Fibroblast of gingiva (primary cell): ENCODE data around the gene STEAP2.

Experiments
- DNase-seq: peaks from one replicate; pipeline ENCODE4 v3.0.0-alpha.2; 2011; ENCODE audit warnings: low read depth

STEAP2 gene

GRCh38 chr7:90192876-90193750 lies 18.4 kb upstream of the STEAP2 start:
- DNase-seq, result peak; percentile 84

- DNase-seq, result no peak
Measured at GRCh38 chr7:90194911-90195809, 16.4 kb upstream of the STEAP2 start.

GRCh38 chr7:90201500-90202195 lies 9.9 kb upstream of the STEAP2 start:
- no peak for DNase-seq

GRCh38 chr7:90207956-90208355 lies 3.6 kb upstream of the STEAP2 start:
- no peak for DNase-seq

GRCh38 chr7:90209776-90210175 lies 1.8 kb upstream of the STEAP2 start:
- DNase-seq, result peak; percentile 93

GRCh38 chr7:90210475-90210874 lies 1.1 kb upstream of the STEAP2 start:
- DNase-seq, result no peak

- DNase-seq, result no peak
Measured at GRCh38 chr7:90210981-90211380, 559 bp upstream of the STEAP2 start.

- no peak for DNase-seq
Measured at GRCh38 chr7:90212149-90212495, 582 bp downstream of the STEAP2 start.

GRCh38 chr7:90213521-90213920 lies 2.0 kb downstream of the STEAP2 start:
- no peak for DNase-seq

GRCh38 chr7:90216080-90216674 lies 4.6 kb downstream of the STEAP2 start:
- DNase-seq, result peak; percentile 69

GRCh38 chr7:90216771-90217170 lies 5.2 kb downstream of the STEAP2 start:
- peak; percentile 14 for DNase-seq

- DNase-seq, result no peak
Measured at GRCh38 chr7:90222390-90222789, 10.8 kb downstream of the STEAP2 start.

- DNase-seq, result peak; percentile 85
Measured at GRCh38 chr7:90222811-90223725, 11.5 kb downstream of the STEAP2 start.

GRCh38 chr7:90224195-90224594 lies 12.7 kb downstream of the STEAP2 start:
- no peak for DNase-seq

GRCh38 chr7:90225181-90225580 lies 13.6 kb downstream of the STEAP2 start:
- DNase-seq, result no peak

- DNase-seq, result no peak
Measured at GRCh38 chr7:90225601-90226000, 14.1 kb downstream of the STEAP2 start.

- no peak for DNase-seq
Measured at GRCh38 chr7:90227259-90227658, 15.7 kb downstream of the STEAP2 start.

- DNase-seq, result no peak
Measured at GRCh38 chr7:90229682-90230081, 18.1 kb downstream of the STEAP2 start.

GRCh38 chr7:90230834-90231233 lies 19.3 kb downstream of the STEAP2 start:
- no peak for DNase-seq

GRCh38 chr7:90231304-90231703 lies 19.8 kb downstream of the STEAP2 start:
- DNase-seq, result no peak

GRCh38 chr7:90232430-90232829 lies 20.9 kb downstream of the STEAP2 start:
- no peak for DNase-seq
